ENCODE results near the gene TRAF7.

- TF ChIP-seq CTCF (conservative IDR thresholded peaks at IDR 0.05 in 1 of 2, IDR thresholded peaks at IDR 0.05 in 1 of 2; ENCODE audit: extremely low read depth in 1 of 2, insufficient read depth in 1 of 2, low read depth in 1 of 2, low read length in 2 of 2) = no peak
- TF ChIP-seq EZH2 (IDR thresholded peaks at IDR 0.05; ENCODE audit: borderline replicate concordance, low read length) = no peak
These were observed 43.5 kb downstream of the TRAF7 start for GRCh38 chr16:2199095-2199494.

Data from mammary epithelial cell (primary cell).